Progenitor cell of endocrine pancreas (in vitro differentiated cells): ENCODE measurements around the gene HES5. TPM values are rescaled to one million over a fixed set of nuclear protein-coding genes. Genes with fewer than 3 reads are reported as not detected.

ENCODE experiments used
- DNase-seq: peaks from one replicate; pipeline ENCODE4 v3.0.0; 2021; ENCODE audit warnings: low spot score; ENCODE audit not compliant: unreplicated experiment
- H3K27ac Mint-ChIP-seq: 2 replicates; pipeline ENCODE4 v1.8.0; 2021; ENCODE audit warnings: mild to moderate bottlenecking, moderate library complexity, mixed read lengths
- H3K27me3 Mint-ChIP-seq: 2 replicates; pipeline ENCODE4 v1.8.0; 2021; ENCODE audit warnings: mixed read lengths
- H3K36me3 Mint-ChIP-seq: 2 replicates; pipeline ENCODE4 v1.8.0; 2022; ENCODE audit warnings: mixed read lengths; ENCODE audit not compliant: insufficient read depth
- H3K4me1 Mint-ChIP-seq: 2 replicates; pipeline ENCODE4 v1.8.0; 2021; ENCODE audit warnings: low read depth, mixed read lengths
- H3K4me3 Mint-ChIP-seq: 2 replicates; pipeline ENCODE4 v1.8.0; 2021; ENCODE audit warnings: low read depth, mild to moderate bottlenecking, moderate library complexity, mixed read lengths
- H3K9me3 Mint-ChIP-seq: 2 replicates; pipeline ENCODE4 v1.8.0; 2021; ENCODE audit warnings: low read depth, mixed read lengths
- CTCF ChIP-seq: fragments of 200-600 bp; sonication (generic); IDR thresholded peaks from one replicate; pipeline ENCODE4 v1.5.0; 2021; ENCODE audit warnings: antibody characterized with exemption, mild to moderate bottlenecking; ENCODE audit not compliant: unreplicated experiment
- total RNA-seq: library from RNA; stranded (reverse); gene quantifications from 2 replicates; pipeline ENCODE4 v1.2.1, GENCODE V29; 2021

Gene HES5
- total RNA-seq, 1 donor from 2014 or later, result 0.36 TPM

DNA sequence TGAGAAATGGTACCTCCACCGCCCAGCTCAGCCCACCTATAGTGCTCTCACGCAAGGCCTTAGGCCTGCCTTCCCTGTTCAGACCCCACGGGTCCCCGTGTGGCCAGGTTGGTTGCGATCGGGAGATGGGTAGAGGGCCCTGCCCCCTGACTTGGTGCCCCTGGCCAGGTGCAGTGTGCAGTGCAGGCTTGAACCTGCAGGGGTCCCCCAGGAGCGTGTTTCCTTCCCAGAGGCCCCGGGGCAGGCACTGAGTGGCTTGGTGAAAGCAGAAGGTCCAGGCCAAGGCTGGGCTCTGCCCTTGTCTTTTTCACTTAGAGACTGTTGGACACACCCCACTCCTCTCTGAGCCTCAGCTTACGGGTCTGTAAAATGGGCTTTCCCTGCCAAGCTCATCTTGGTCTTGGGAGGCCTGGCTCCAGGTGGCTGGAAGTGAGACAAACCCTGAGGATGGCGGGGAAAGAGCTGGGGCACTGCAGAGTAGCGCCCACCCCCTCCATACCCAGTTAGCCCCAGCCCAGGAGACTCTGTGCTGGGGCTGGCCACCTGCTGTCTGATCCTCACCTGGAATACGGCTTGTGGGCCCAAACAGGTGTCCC is 9.3 kb upstream of the HES5 start:
- Mint-ChIP-seq H3K9me3 (no peaks in the 10 kb centered on the region), H3K4me3 (no peak overlapping the region), H3K4me1 (peaks cover 10% of the 10 kb centered on the region), H3K27me3 (peaks cover 23% of the 10 kb centered on the region), H3K27ac (no peak overlapping the region), H3K36me3 (no peaks in the 10 kb centered on the region)
- DNase-seq, result no peak
- TF ChIP-seq CTCF, result peak; percentile 46

- H3K27ac Mint-ChIP-seq, result no peak overlapping the region
- no peak overlapping the region for H3K4me3 Mint-ChIP-seq
- no peak for DNase-seq
- no peaks in the 10 kb centered on the region for H3K36me3 Mint-ChIP-seq
- no peaks in the 10 kb centered on the region for H3K9me3 Mint-ChIP-seq
- peaks cover 26% of the 10 kb centered on the region for H3K27me3 Mint-ChIP-seq
- H3K4me1 Mint-ChIP-seq, result peaks cover 7% of the 10 kb centered on the region
- TF ChIP-seq CTCF, result no peak
These were observed 8.8 kb upstream of the HES5 start for GRCh38 chr1:2538872-2539271.

DNA sequence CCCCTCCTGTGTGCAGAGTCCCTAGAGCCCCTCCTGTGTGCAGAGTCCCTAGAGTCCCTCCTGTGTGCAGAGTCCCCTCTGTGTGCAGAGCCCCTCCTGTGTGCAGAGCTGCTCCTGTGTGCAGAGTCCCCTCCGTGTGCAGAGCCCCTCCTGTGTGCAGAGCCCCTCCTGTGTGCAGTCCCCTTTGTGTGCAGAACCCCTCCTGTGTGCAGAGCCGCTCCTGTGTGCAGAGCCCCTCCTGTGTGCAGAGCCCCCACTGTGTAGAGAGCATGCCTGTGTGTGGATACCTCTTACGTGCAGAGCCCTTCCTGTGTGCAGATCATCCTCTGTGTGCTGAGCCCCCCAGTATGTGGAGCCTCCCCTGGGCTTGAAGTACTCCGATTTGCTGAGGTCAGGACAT is 8.3 kb upstream of the HES5 start:
- Mint-ChIP-seq H3K9me3 (no peaks in the 10 kb centered on the region), H3K4me1 (peaks cover 7% of the 10 kb centered on the region), H3K27me3 (peaks cover 31% of the 10 kb centered on the region), H3K4me3 (no peak overlapping the region), H3K27ac (no peak overlapping the region), H3K36me3 (no peaks in the 10 kb centered on the region)
- no peak for TF ChIP-seq CTCF
- DNase-seq, result no peak

DNA sequence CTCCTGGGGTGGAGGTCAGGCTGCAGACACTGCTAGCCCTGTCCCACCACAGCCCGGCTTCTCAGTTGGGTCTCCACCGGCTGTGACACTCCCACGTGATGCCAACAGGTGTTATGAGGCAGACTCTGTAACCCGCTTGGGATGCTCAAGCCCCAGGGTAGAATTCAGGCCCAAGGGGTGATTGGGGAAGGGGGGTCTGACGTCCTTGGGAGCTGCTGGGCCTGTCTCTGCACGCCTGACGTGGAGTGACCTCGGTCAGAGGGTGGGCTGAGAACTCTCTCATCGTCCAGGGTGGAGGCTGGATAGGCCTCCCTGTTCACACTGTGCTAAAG is 7.7 kb upstream of the HES5 start:
- Mint-ChIP-seq H3K4me3 (no peak overlapping the region), H3K27ac (no peak overlapping the region), H3K36me3 (no peaks in the 10 kb centered on the region), H3K9me3 (no peaks in the 10 kb centered on the region), H3K4me1 (peaks cover 7% of the 10 kb centered on the region), H3K27me3 (peaks cover 35% of the 10 kb centered on the region)
- DNase-seq, result no peak
- no peak for TF ChIP-seq CTCF

- Mint-ChIP-seq H3K4me1 (peaks cover 6% of the 10 kb centered on the region), H3K4me3 (no peak overlapping the region), H3K27me3 (peaks cover 41% of the 10 kb centered on the region), H3K36me3 (no peaks in the 10 kb centered on the region), H3K9me3 (no peaks in the 10 kb centered on the region), H3K27ac (peak overlapping the region; percentile 78)
- TF ChIP-seq CTCF, result no peak
- DNase-seq, result no peak
These were observed 5.9 kb upstream of the HES5 start for GRCh38 chr1:2535981-2536380.
